KMS-11 (cell line): ENCODE results near the gene BFSP1.

Experiments
- H2AFZ ChIP-seq: fragments of 200-600 bp; sonication (generic); 2 replicates; pipeline ENCODE4 v1.6.1; 2016; ENCODE audit warnings: antibody characterized with exemption, mixed run types, low read depth
- H3K27ac ChIP-seq: fragments of 200-600 bp; sonication (generic); 2 replicates; pipeline ENCODE4 v1.6.1; 2016; ENCODE audit warnings: mild to moderate bottlenecking, mixed run types
- H3K27me3 ChIP-seq: fragments of 200-600 bp; sonication (generic); 2 replicates; pipeline ENCODE4 v1.6.1; 2017; ENCODE audit warnings: mild to moderate bottlenecking, low read depth, mixed run types, moderate library complexity; ENCODE audit not compliant: insufficient read depth
- H3K36me3 ChIP-seq: fragments of 200-600 bp; sonication (generic); 2 replicates; pipeline ENCODE4 v1.6.1; 2017; ENCODE audit warnings: mild to moderate bottlenecking, mixed run types; ENCODE audit not compliant: insufficient read depth
- H3K4me1 ChIP-seq: fragments of 200-600 bp; sonication (generic); 2 replicates; pipeline ENCODE4 v1.6.1; 2016; ENCODE audit warnings: mild to moderate bottlenecking, low read depth, mixed run types; ENCODE audit not compliant: poor library complexity, severe bottlenecking
- H3K4me2 ChIP-seq: fragments of 200-600 bp; sonication (generic); 2 replicates; pipeline ENCODE4 v1.7.0; 2016; ENCODE audit warnings: mild to moderate bottlenecking, mixed run types
- H3K4me3 ChIP-seq: fragments of 200-600 bp; sonication (generic); IDR thresholded peaks from 2 replicates; pipeline ENCODE4 v1.6.1; 2017; ENCODE audit warnings: low read depth, low read length, mixed read lengths; ENCODE audit not compliant: insufficient read depth
- H3K79me2 ChIP-seq: fragments of 200-600 bp; sonication (generic); 2 replicates; pipeline ENCODE4 v1.6.1; 2016; ENCODE audit warnings: low read depth, mixed run types; ENCODE audit not compliant: insufficient read depth
- H3K9ac ChIP-seq: fragments of 200-600 bp; sonication (generic); 2 replicates; pipeline ENCODE4 v1.6.1; 2016; ENCODE audit warnings: mild to moderate bottlenecking, mixed run types
- H4K20me1 ChIP-seq: fragments of 200-600 bp; sonication (generic); 2 replicates; pipeline ENCODE4 v1.6.1; 2016; ENCODE audit warnings: mild to moderate bottlenecking, mixed run types; ENCODE audit not compliant: insufficient read depth
- CTCF ChIP-seq: fragments of 200-600 bp; sonication (generic); conservative IDR thresholded peaks from 2 replicates; pipeline ENCODE4 v1.6.1; 2017; ENCODE audit warnings: low read depth, mild to moderate bottlenecking, antibody characterized with exemption, low read length, moderate library complexity, mixed read lengths

The BFSP1 gene

GRCh38 chr20:17495826-17496225 lies 35.4 kb downstream of the BFSP1 start:
- Histone ChIP-seq H3K79me2 (no peaks in the 10 kb centered on the region), H3K27me3 (no peaks in the 10 kb centered on the region), H3K4me3 (no peak overlapping the region), H3K4me2 (no peak overlapping the region), H2AFZ (no peak overlapping the region), H3K36me3 (no peaks in the 10 kb centered on the region), H3K27ac (no peak overlapping the region), H3K4me1 (no peaks in the 10 kb centered on the region), H4K20me1 (no peaks in the 10 kb centered on the region), H3K9ac (no peak overlapping the region)
- TF ChIP-seq CTCF = no peak

- H3K27ac ChIP-seq = no peak overlapping the region
- TF ChIP-seq CTCF = no peak
- H3K4me2 ChIP-seq = no peak overlapping the region
- H3K4me3 ChIP-seq = no peak overlapping the region
- H3K36me3 ChIP-seq = no peaks in the 10 kb centered on the region
- no peak overlapping the region for H2AFZ ChIP-seq
- H3K79me2 ChIP-seq = no peaks in the 10 kb centered on the region
- H3K27me3 ChIP-seq = no peaks in the 10 kb centered on the region
- H3K4me1 ChIP-seq = no peaks in the 10 kb centered on the region
- H4K20me1 ChIP-seq = no peaks in the 10 kb centered on the region
- H3K9ac ChIP-seq = no peak overlapping the region
Measured at GRCh38 chr20:17494201-17494600, 37.0 kb downstream of the BFSP1 start.

DNA sequence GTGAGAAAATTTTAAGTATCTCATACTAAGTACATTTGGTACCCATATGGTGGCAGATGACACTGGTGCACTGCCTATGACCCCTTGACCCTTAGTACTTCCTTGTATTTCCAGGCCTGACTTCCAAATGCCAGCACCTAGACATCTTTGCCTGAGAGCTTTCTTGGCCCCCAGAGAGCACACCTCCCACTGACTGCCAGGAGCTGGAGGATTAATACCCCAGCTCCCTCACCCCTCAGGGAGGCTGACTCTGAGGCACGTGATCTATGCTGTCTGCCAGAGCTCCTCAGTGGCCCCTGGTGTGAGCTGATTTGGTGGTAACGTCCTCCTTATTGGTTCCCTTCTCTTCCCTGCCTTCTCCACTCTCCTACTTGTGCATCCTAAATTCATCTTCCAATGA lies 38.0 kb downstream of the BFSP1 start:
- no peak overlapping the region for H2AFZ ChIP-seq
- no peak overlapping the region for H3K27ac ChIP-seq
- H3K4me1 ChIP-seq = no peaks in the 10 kb centered on the region
- no peak for TF ChIP-seq CTCF
- H3K4me3 ChIP-seq = no peak overlapping the region
- H3K9ac ChIP-seq = no peak overlapping the region
- H3K27me3 ChIP-seq = no peaks in the 10 kb centered on the region
- no peak overlapping the region for H3K4me2 ChIP-seq
- no peaks in the 10 kb centered on the region for H3K79me2 ChIP-seq
- no peaks in the 10 kb centered on the region for H3K36me3 ChIP-seq
- H4K20me1 ChIP-seq = no peaks in the 10 kb centered on the region

DNA sequence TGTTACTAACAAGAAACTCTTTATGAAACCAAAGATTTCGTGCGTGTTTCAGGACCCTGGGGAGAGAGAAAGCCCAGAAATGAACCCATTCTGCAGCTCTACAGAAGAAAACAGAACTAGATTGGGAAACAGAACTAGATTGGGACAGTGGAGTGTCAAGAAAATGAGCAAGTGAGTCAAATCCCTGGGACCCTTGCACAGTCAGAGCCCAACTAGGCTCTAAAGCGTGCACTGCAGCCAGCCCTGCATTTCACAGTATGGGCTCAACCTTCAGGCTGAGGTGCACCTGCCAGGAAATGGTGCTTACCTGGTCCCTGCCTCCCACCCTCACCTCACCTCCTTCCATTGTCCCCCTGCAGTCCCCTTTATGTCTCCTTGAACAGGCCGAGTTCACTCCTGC lies 39.7 kb downstream of the BFSP1 start:
- H3K4me3 ChIP-seq = no peak overlapping the region
- no peak overlapping the region for H2AFZ ChIP-seq
- no peaks in the 10 kb centered on the region for H4K20me1 ChIP-seq
- no peaks in the 10 kb centered on the region for H3K36me3 ChIP-seq
- no peak for TF ChIP-seq CTCF
- H3K4me1 ChIP-seq = no peaks in the 10 kb centered on the region
- H3K27ac ChIP-seq = no peak overlapping the region
- H3K79me2 ChIP-seq = no peaks in the 10 kb centered on the region
- no peak overlapping the region for H3K4me2 ChIP-seq
- no peaks in the 10 kb centered on the region for H3K27me3 ChIP-seq
- H3K9ac ChIP-seq = no peak overlapping the region

DNA sequence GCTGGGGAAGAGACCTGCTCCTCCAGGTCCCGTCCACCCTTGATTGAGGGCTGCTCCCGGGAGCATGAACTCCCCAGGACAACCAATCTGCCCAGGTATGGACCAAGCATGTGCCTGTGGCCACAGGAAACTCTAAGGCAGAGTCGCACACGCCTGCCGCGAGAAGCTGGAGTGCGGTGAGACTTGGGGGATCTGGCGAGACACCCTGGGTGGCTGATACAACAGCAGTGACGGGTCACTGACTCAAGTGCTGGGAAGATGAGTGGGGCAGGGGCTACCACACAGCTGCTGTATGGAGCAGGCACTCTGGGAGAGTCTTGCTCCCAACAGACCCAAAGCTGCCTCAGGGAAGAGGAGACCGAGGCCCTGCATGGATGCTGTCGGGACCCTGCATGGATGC lies 40.1 kb downstream of the BFSP1 start:
- Histone ChIP-seq H3K27ac (no peak overlapping the region), H3K79me2 (no peaks in the 10 kb centered on the region), H3K4me3 (no peak overlapping the region), H3K4me1 (no peaks in the 10 kb centered on the region), H3K4me2 (no peak overlapping the region), H2AFZ (no peak overlapping the region), H3K36me3 (no peaks in the 10 kb centered on the region), H4K20me1 (no peaks in the 10 kb centered on the region), H3K9ac (no peak overlapping the region), H3K27me3 (no peaks in the 10 kb centered on the region)
- no peak for TF ChIP-seq CTCF
